A549 (cell line): ENCODE measurements around the gene FAM174C. TPM values are rescaled to one million over a fixed set of nuclear protein-coding genes. Genes with fewer than 3 reads are reported as not detected.

ENCODE experiments used
- ATAC-seq, 2 experiments: fragments of 200-7000 bp in 1 of 2; fragments of >200 bp in 1 of 2; cut with Nextera tagmentation in 1 of 2; cut with Tn5 transposase in 1 of 2; 3 replicates each; pipeline versions ENCODE4 v1.8.0 to v1.9.1; 2018 to 2020; ENCODE audit warnings: mild to moderate bottlenecking in 1 of 2, moderate library complexity in 1 of 2
- CTCF ChIA-PET: fragments of 300-600 bp; sonication (Branson Sonifier 250); formaldehyde crosslinking; extraction: SDS; loops from one replicate; lab custom pipeline; 2021; ENCODE audit warnings: antibody characterized with exemption, inconsistent platforms; lab: Yijun Ruan, JAX
- POLR2A ChIA-PET: fragments of 350-600 bp; formaldehyde crosslinking; extraction: SDS; loops from one replicate; lab custom pipeline; 2021; ENCODE audit warnings: antibody characterized with exemption, inconsistent platforms; lab: Yijun Ruan, JAX
- DNase-seq, 2 experiments: peaks; one replicate each; pipeline versions ENCODE4 v3.0.0 to v3.0.0-alpha.2; 2011 to 2016; ENCODE audit warnings: low read depth in 1 of 2, low spot score in 1 of 2
- FAIRE-seq: peaks from 2 replicates; lab custom pipeline; 2011; peaks lifted over from hg19 to GRCh38; lab: Jason Lieb, UNC
- H3K27ac ChIP-seq, 2 experiments: fragments of >200 bp; sonication (Bioruptor Twin); formaldehyde crosslinking; 3 replicates each; pipeline ENCODE4 v1.5.1; 2016 to 2017
- H3K4me1 ChIP-seq: fragments of >200 bp; sonication (Bioruptor Twin); formaldehyde crosslinking; 3 replicates; pipeline ENCODE4 v1.6.1; 2016
- H3K4me2 ChIP-seq: fragments of >200 bp; sonication (Bioruptor Twin); formaldehyde crosslinking; 3 replicates; pipeline ENCODE4 v1.6.1; 2016
- H3K4me3 ChIP-seq: fragments of >200 bp; sonication (Bioruptor Twin); formaldehyde crosslinking; 3 replicates; pipeline ENCODE4 v1.5.1; 2016
- H3K9me3 ChIP-seq: fragments of >200 bp; sonication (Bioruptor Twin); formaldehyde crosslinking; 3 replicates; pipeline ENCODE4 v1.6.1; 2016
- ATOH8 ChIP-seq: fragments of 250-450 bp; sonication (Bioruptor Pico); IDR thresholded peaks from 2 replicates; pipeline ENCODE4 v1.5.0; 2020; ENCODE audit warnings: low read depth, mild to moderate bottlenecking, moderate library complexity
- BHLHE40 ChIP-seq: IDR thresholded peaks from 2 replicates; pipeline ENCODE4 v1.6.1; 2012; ENCODE audit warnings: low read depth, low read length, inconsistent platforms
- CEBPB ChIP-seq, 2 experiments: fragments of >200 bp in 1 of 2; sonication (Bioruptor Twin) in 1 of 2; formaldehyde crosslinking in 1 of 2; IDR thresholded peaks; 2 replicates each; pipeline ENCODE4 v1.6.1; 2012 to 2016
- CHD2 ChIP-seq: fragments of 150-350 bp; IDR thresholded peaks from 2 replicates; pipeline ENCODE4 v1.6.1; 2014; ENCODE audit warnings: low read length; ENCODE audit not compliant: partially characterized antibody
- ELK1 ChIP-seq: fragments of 150-350 bp; IDR thresholded peaks from 2 replicates; pipeline ENCODE4 v1.6.1; 2014; ENCODE audit warnings: low read depth, mild to moderate bottlenecking, low read length
- ESRRA ChIP-seq: fragments of 150-350 bp; IDR thresholded peaks from 2 replicates; pipeline ENCODE4 v1.6.1; 2014; ENCODE audit warnings: mild to moderate bottlenecking, low read length, borderline replicate concordance
- FOSL2 ChIP-seq, 2 experiments: fragments of 450-650 bp in 1 of 2; fragments of >200 bp in 1 of 2; sonication (Bioruptor Twin) in 1 of 2; formaldehyde crosslinking; IDR thresholded peaks; 2 replicates each; pipeline versions ENCODE4 v1.5.0 to v1.6.1; 2016 to 2020; ENCODE audit warnings: mild to moderate bottlenecking in 1 of 2, moderate library complexity in 1 of 2
- FOXS1 ChIP-seq: fragments of 250-450 bp; sonication (Bioruptor Pico); IDR thresholded peaks from 2 replicates; pipeline ENCODE4 v1.5.0; 2020; ENCODE audit warnings: mild to moderate bottlenecking, moderate library complexity
- HDAC2 ChIP-seq: fragments of 200-600 bp; sonication (generic); IDR thresholded peaks from 2 replicates; pipeline ENCODE4 v1.6.1; 2016
- HEYL ChIP-seq: fragments of 250-450 bp; sonication (Bioruptor Pico); IDR thresholded peaks from 2 replicates; pipeline ENCODE4 v1.8.0; 2021; ENCODE audit warnings: mild to moderate bottlenecking, moderate library complexity
- HMGXB4 ChIP-seq: fragments of 250-450 bp; sonication (Bioruptor Pico); IDR thresholded peaks from 2 replicates; pipeline ENCODE4 v1.5.0; 2021; ENCODE audit warnings: mild to moderate bottlenecking, moderate library complexity, borderline replicate concordance
- HOXA7 ChIP-seq: fragments of 250-450 bp; sonication (Bioruptor Pico); IDR thresholded peaks from 2 replicates; pipeline ENCODE4 v1.5.0; 2020; ENCODE audit warnings: mild to moderate bottlenecking, moderate library complexity
- HOXB5 ChIP-seq: fragments of 250-450 bp; sonication (Bioruptor Pico); IDR thresholded peaks from 2 replicates; pipeline ENCODE4 v1.5.0; 2020; ENCODE audit warnings: mild to moderate bottlenecking, moderate library complexity
- JUN ChIP-seq, 2 experiments: fragments of >200 bp; sonication (Bioruptor Twin); formaldehyde crosslinking; IDR thresholded peaks; 2 replicates in 1 of 2; 3 replicates in 1 of 2; pipeline ENCODE4 v1.6.1; 2016 to 2017
- KDM1A ChIP-seq: fragments of 200-600 bp; sonication (generic); IDR thresholded peaks from 2 replicates; pipeline ENCODE4 v1.6.1; 2016; ENCODE audit warnings: low read depth, mild to moderate bottlenecking
- MAFK ChIP-seq: fragments of 450-650 bp; IDR thresholded peaks from 2 replicates; pipeline ENCODE4 v1.6.1; 2014; ENCODE audit not compliant: partially characterized antibody
- NR3C1 ChIP-seq: fragments of >200 bp; sonication (Bioruptor Twin); formaldehyde crosslinking; IDR thresholded peaks from 3 replicates; pipeline ENCODE4 v1.6.1; 2017
- PBX3 ChIP-seq: IDR thresholded peaks from 2 replicates; pipeline ENCODE4 v1.6.1; 2012
- POLR2A ChIP-seq: IDR thresholded peaks from 2 replicates; pipeline ENCODE4 v1.6.1; 2012; ENCODE audit warnings: mild to moderate bottlenecking, low read length
- RAD21 ChIP-seq, 2 experiments: fragments of >200 bp in 1 of 2; sonication (Bioruptor Twin) in 1 of 2; formaldehyde crosslinking in 1 of 2; IDR thresholded peaks in 1 of 2; conservative IDR thresholded peaks in 1 of 2; 2 replicates in 1 of 2; 3 replicates in 1 of 2; pipeline ENCODE4 v1.6.1; 2012 to 2018; ENCODE audit warnings: inconsistent platforms in 1 of 2
- REST ChIP-seq: fragments of 200-600 bp; sonication (generic); IDR thresholded peaks from 2 replicates; pipeline ENCODE4 v1.6.1; 2016; ENCODE audit warnings: antibody characterized with exemption, mild to moderate bottlenecking, moderate library complexity
- RFX5 ChIP-seq: fragments of 450-650 bp; IDR thresholded peaks from 2 replicates; pipeline ENCODE4 v1.7.1; 2014; ENCODE audit warnings: antibody characterized with exemption, mild to moderate bottlenecking, moderate library complexity
- SMC3 ChIP-seq: fragments of >200 bp; sonication (Bioruptor Twin); formaldehyde crosslinking; IDR thresholded peaks from 3 replicates; pipeline ENCODE4 v1.6.1; 2018; ENCODE audit warnings: inconsistent platforms
- SREBF2 ChIP-seq: fragments of 450-650 bp; IDR thresholded peaks from 2 replicates; pipeline ENCODE4 v1.6.1; 2014; ENCODE audit warnings: mild to moderate bottlenecking, moderate library complexity
- ZC3H11A ChIP-seq: fragments of 450-650 bp; IDR thresholded peaks from 2 replicates; pipeline ENCODE4 v1.6.1; 2014; ENCODE audit warnings: antibody characterized with exemption, mild to moderate bottlenecking
- ZFP36 ChIP-seq: fragments of 450-650 bp; IDR thresholded peaks from 2 replicates; pipeline ENCODE4 v1.6.1; 2014; ENCODE audit warnings: borderline replicate concordance; ENCODE audit not compliant: partially characterized antibody
- ZNF302 ChIP-seq: fragments of 250-450 bp; sonication (Bioruptor Pico); IDR thresholded peaks from 2 replicates; pipeline ENCODE4 v1.9.0; 2021; ENCODE audit warnings: inconsistent platforms, mild to moderate bottlenecking, moderate library complexity
- ZSCAN20 ChIP-seq: fragments of 250-450 bp; sonication (Bioruptor Pico); IDR thresholded peaks from 2 replicates; pipeline ENCODE4 v1.8.0; 2022; ENCODE audit warnings: mild to moderate bottlenecking, moderate library complexity
- WGBS: methylation state at CpG from one replicate; pipeline ENCODE4 v1.1.6; 2017; ENCODE audit errors: missing lambda C conversion rate; 5-methylcytosine and 5-hydroxymethylcytosine counted together
- polyA plus RNA-seq, 4 experiments: library from polyadenylated mRNA; depleted of rRNA in 3 of 4; stranded (reverse); fragments of >200 nt; fragmentation: RNase III in 1 of 4; extraction: RNeasy Plus Mini Kit Qiagen cat#74134 plus additional on column Dnase treatment in 1 of 4; gene quantifications; 2 replicates in 3 of 4; 3 replicates in 1 of 4; pipeline ENCODE4 v1.2.3, GENCODE V29; 2011 to 2017
- TF ChIP-seq, protein P1 (sequence below): fragments of >200 bp; sonication (Bioruptor Twin); formaldehyde crosslinking; IDR thresholded peaks from 3 replicates; pipeline ENCODE4 v1.6.1; 2016
- TF ChIP-seq, protein P2 (sequence below): fragments of >200 bp; sonication (Bioruptor Twin); formaldehyde crosslinking; IDR thresholded peaks from 2 replicates; pipeline ENCODE4 v1.6.1; 2016

FAM174C gene
- polyA plus RNA-seq, 2 of the 4 experiments (the other 2 are of a cell fraction), result 24.8 to 37.1 TPM

DNA sequence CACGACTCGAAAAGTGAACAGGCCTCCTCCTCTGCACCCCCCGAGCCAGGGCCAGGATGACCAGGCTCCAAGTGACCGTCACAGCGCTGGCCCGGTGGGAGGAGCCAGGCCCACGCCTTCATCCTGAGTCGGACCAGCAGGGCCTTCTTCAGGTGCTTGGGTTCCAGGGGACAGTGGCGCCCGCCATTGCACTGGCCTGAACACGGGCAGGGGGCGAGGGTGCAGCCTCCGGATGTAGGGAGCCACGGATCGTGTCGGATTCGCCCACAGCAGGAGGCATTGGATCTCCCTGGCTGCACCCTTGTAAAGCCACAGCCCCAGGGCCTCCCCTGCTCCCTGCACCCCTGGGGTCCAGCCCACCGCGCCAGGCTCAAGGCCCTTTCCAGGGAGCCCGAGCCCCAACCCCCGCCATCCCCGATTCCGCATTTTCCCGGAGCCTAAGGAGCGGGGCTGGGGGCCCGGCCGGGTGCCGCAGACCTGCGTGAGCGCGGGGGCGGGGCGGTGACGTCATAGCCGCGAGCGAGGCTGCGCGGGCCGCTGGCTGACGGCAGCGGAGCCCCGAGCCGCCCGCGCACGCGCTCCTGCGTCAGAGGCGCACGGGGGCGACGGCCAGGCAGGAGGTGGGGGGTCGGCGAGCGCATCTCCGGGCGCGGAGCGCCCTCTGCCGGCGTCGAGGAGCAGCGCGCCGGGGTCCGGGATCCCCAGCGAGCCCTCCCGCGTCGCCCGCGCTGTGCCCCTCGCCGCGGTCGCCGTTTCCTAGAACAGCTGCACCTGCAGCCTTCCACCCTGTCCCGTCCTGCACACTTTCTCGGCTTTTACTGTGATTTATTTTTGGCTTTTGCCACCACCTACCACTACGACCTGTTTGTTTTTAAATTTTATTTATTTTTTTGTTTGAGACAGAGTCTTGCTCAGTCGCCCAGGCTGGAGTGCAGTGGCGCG, 35.3 kb upstream of the FAM174C start:
- CTCF ChIA-PET, result interaction anchor here (0.7 to 7.5 kb wide), 17 partner anchors 10 to 318 kb away, joined by 3 to 500 read pairs (median 4); partner anchors contain the start of gene CIRBP
- ATAC-seq (peak; percentile 41 to 42), DNase-seq (peak; percentile 79 to 87), FAIRE-seq (no peak)
- POLR2A ChIA-PET, result interaction anchor here (0.8 kb wide), 1 partner anchor 256 kb away, joined by 7 read pairs; the partner anchor contains the start of gene WDR18
- Histone ChIP-seq H3K4me1 (peaks cover 42% of the 10 kb centered on the region), H3K9me3 (no peaks in the 10 kb centered on the region), H3K4me2 (peak overlapping the region; percentile 98), H3K27ac (peak overlapping the region; percentile 80 to 100), H3K4me3 (peak overlapping the region; percentile 39)
- 6% methylated on average over 26 of the region's 84 CpGs for WGBS
- TF ChIP-seq HEYL (CRISPR knock-in tag), result no peak
- TF ChIP-seq ZNF302, result no peak
- no peak for TF ChIP-seq RFX5
- TF ChIP-seq NR3C1, result no peak
- TF ChIP-seq ELK1, result no peak
- peak; percentile 66 to 90 for TF ChIP-seq RAD21 (conservative IDR thresholded peaks at IDR 0.05 in 1 of 2, IDR thresholded peaks at IDR 0.05 in 1 of 2)
- no peak for TF ChIP-seq ESRRA
- TF ChIP-seq, protein P1, sequence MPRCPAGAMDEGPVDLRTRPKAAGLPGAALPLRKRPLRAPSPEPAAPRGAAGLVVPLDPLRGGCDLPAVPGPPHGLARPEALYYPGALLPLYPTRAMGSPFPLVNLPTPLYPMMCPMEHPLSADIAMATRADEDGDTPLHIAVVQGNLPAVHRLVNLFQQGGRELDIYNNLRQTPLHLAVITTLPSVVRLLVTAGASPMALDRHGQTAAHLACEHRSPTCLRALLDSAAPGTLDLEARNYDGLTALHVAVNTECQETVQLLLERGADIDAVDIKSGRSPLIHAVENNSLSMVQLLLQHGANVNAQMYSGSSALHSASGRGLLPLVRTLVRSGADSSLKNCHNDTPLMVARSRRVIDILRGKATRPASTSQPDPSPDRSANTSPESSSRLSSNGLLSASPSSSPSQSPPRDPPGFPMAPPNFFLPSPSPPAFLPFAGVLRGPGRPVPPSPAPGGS, result no peak
- no peak for TF ChIP-seq FOSL2 (IDR thresholded peaks at IDR 0.05)
- peak; percentile 82 for TF ChIP-seq FOSL2 (CRISPR knock-in tag; IDR thresholded peaks at IDR 0.05)
- no peak for TF ChIP-seq ZC3H11A
- no peak for TF ChIP-seq FOXS1 (CRISPR knock-in tag)
- TF ChIP-seq, protein P2, sequence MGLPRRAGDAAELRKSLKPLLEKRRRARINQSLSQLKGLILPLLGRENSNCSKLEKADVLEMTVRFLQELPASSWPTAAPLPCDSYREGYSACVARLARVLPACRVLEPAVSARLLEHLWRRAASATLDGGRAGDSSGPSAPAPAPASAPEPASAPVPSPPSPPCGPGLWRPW, result no peak
- TF ChIP-seq ZSCAN20 (CRISPR knock-in tag), result no peak
- no peak for TF ChIP-seq POLR2A
- peak in 1 of 2 experiments; percentile 43; a peak in 1 of 5 replicates for TF ChIP-seq JUN (IDR thresholded peaks at IDR 0.05)
- TF ChIP-seq SMC3, result peak; percentile 79
- TF ChIP-seq HOXB5, result no peak; the same call in 1 of the 2 replicates
- TF ChIP-seq SREBF2, result no peak
- no peak for TF ChIP-seq BHLHE40
- TF ChIP-seq REST, result no peak
- no peak for TF ChIP-seq ATOH8 (CRISPR knock-in tag)
- no peak for TF ChIP-seq HMGXB4 (CRISPR knock-in tag)
- no peak for TF ChIP-seq KDM1A
- no peak for TF ChIP-seq HDAC2
- TF ChIP-seq ZFP36, result no peak
- no peak for TF ChIP-seq HOXA7
- no peak for TF ChIP-seq PBX3
- TF ChIP-seq MAFK, result no peak
- no peak for TF ChIP-seq CEBPB (IDR thresholded peaks at IDR 0.05)
- no peak for TF ChIP-seq CHD2
